GM18502 (cell line): ENCODE measurements around the gene ZIC5.

ENCODE experiments used
- ATAC-seq: cut with Tn5 transposase; IDR thresholded peaks from one replicate; pipeline ENCODE4 v1.9.1; 2021; ENCODE audit warnings: mild to moderate bottlenecking; ENCODE audit not compliant: unreplicated experiment, poor library complexity

ZIC5 gene

GRCh38 chr13:99977912-99978798, 6.6 kb upstream of the ZIC5 start:
- ATAC-seq = no peak

GRCh38 chr13:99977334-99977911, 5.9 kb upstream of the ZIC5 start:
- no peak for ATAC-seq

- ATAC-seq = no peak
Measured at GRCh38 chr13:99976575-99976974, 5.0 kb upstream of the ZIC5 start.

- no peak for ATAC-seq
Measured at GRCh38 chr13:99975626-99976025, 4.1 kb upstream of the ZIC5 start.

- ATAC-seq = no peak
Measured at GRCh38 chr13:99974939-99975561, 3.5 kb upstream of the ZIC5 start.

- no peak for ATAC-seq
Measured at GRCh38 chr13:99974296-99974938, 2.9 kb upstream of the ZIC5 start.

GRCh38 chr13:99973808-99974185, 2.2 kb upstream of the ZIC5 start:
- ATAC-seq = no peak

GRCh38 chr13:99973163-99973807, 1.7 kb upstream of the ZIC5 start:
- ATAC-seq = no peak

GRCh38 chr13:99972190-99972731, 694 bp upstream of the ZIC5 start:
- no peak for ATAC-seq

- no peak for ATAC-seq
Measured at GRCh38 chr13:99970651-99971575, 654 bp downstream of the ZIC5 start.

GRCh38 chr13:99969919-99970650, 1.5 kb downstream of the ZIC5 start:
- ATAC-seq = no peak

GRCh38 chr13:99969453-99969918, 2.1 kb downstream of the ZIC5 start:
- ATAC-seq = no peak

GRCh38 chr13:99968521-99969452, 2.8 kb downstream of the ZIC5 start:
- ATAC-seq = no peak

- no peak for ATAC-seq
Measured at GRCh38 chr13:99967869-99968520, 3.6 kb downstream of the ZIC5 start.

- no peak for ATAC-seq
Measured at GRCh38 chr13:99967498-99967868, 4.1 kb downstream of the ZIC5 start.

- no peak for ATAC-seq
Measured at GRCh38 chr13:99966064-99966805, 5.3 kb downstream of the ZIC5 start.
